Liver (tissue), 9 donors: ENCODE data around the gene IFT20. TPM values are rescaled to one million over a fixed set of nuclear protein-coding genes. Genes with fewer than 3 reads are reported as not detected.

Source experiments
- DNase-seq: peaks from one replicate; pipeline ENCODE4 v3.0.0-alpha.2; 2017; ENCODE audit warnings: low spot score
- H3K27ac ChIP-seq, 2 donors: one replicate each; pipeline ENCODE4 v1.7.0; 2013; ENCODE audit warnings: inconsistent platforms in 2 of 2, low read length in 2 of 2, control low read depth in 1 of 2, low read depth in 1 of 2, mild to moderate bottlenecking in 1 of 2
- H3K27me3 ChIP-seq, 4 donors: one replicate each; pipeline versions ENCODE4 v1.6.1 to v1.7.0; 2013; ENCODE audit warnings: low read length in 3 of 4, inconsistent platforms in 1 of 4, mild to moderate bottlenecking in 1 of 4, moderate library complexity in 1 of 4; ENCODE audit not compliant: control insufficient read depth in 4 of 4, insufficient read depth in 4 of 4
- H3K36me3 ChIP-seq, 4 donors: one replicate each; pipeline versions ENCODE4 v1.6.1 to v1.7.0; 2013; ENCODE audit warnings: low read length in 3 of 4, mild to moderate bottlenecking in 3 of 4, low read depth in 1 of 4, moderate library complexity in 1 of 4; ENCODE audit not compliant: control insufficient read depth in 4 of 4, insufficient read depth in 3 of 4
- H3K4me1 ChIP-seq, 4 donors: one replicate each; pipeline versions ENCODE4 v1.6.1 to v1.7.0; 2013; ENCODE audit warnings: low read length in 3 of 4, mild to moderate bottlenecking in 3 of 4, moderate library complexity in 1 of 4; ENCODE audit not compliant: control insufficient read depth in 4 of 4, insufficient read depth in 4 of 4
- H3K4me3 ChIP-seq, 3 donors: one replicate each; pipeline versions ENCODE4 v1.6.1 to v1.7.0; 2013; ENCODE audit warnings: low read length in 3 of 3, control low read depth in 1 of 3, low read depth in 1 of 3, mild to moderate bottlenecking in 1 of 3
- H3K9ac ChIP-seq, 2 donors: one replicate each; pipeline ENCODE4 v1.7.0; 2013; ENCODE audit warnings: low read length in 2 of 2, mild to moderate bottlenecking in 2 of 2, moderate library complexity in 2 of 2, control low read depth in 1 of 2, low read depth in 1 of 2
- H3K9me3 ChIP-seq, 4 donors: one replicate each; pipeline versions ENCODE4 v1.6.1 to v1.7.0; 2013; ENCODE audit warnings: low read length in 3 of 4; ENCODE audit not compliant: control insufficient read depth in 4 of 4
- EGR1 ChIP-seq, 2 donors: IDR thresholded peaks; 2 replicates each; pipeline ENCODE4 v1.6.1; 2016 to 2018; ENCODE audit warnings: antibody characterized with exemption in 2 of 2, low read depth in 2 of 2
- GABPA ChIP-seq, 2 donors: IDR thresholded peaks in 1 of 2; conservative IDR thresholded peaks in 1 of 2; 2 replicates each; pipeline ENCODE4 v1.6.1; 2016; ENCODE audit warnings: antibody characterized with exemption in 2 of 2, mild to moderate bottlenecking in 1 of 2, moderate library complexity in 1 of 2
- HNF4A ChIP-seq, 2 donors: conservative IDR thresholded peaks; 2 replicates each; pipeline ENCODE4 v1.6.1; 2016; ENCODE audit warnings: antibody characterized with exemption in 2 of 2, mild to moderate bottlenecking in 2 of 2
- HNF4G ChIP-seq: IDR thresholded peaks from 2 replicates; pipeline ENCODE4 v1.6.1; 2016; ENCODE audit warnings: antibody characterized with exemption
- JUND ChIP-seq, 2 donors: IDR thresholded peaks; 2 replicates each; pipeline ENCODE4 v1.6.1; 2016; ENCODE audit warnings: antibody characterized with exemption in 2 of 2
- NR2F2 ChIP-seq: IDR thresholded peaks from 2 replicates; pipeline ENCODE4 v1.6.1; 2016; ENCODE audit warnings: antibody characterized with exemption
- RAD21 ChIP-seq, 2 donors: IDR thresholded peaks; 2 replicates each; pipeline ENCODE4 v1.6.1; 2016; ENCODE audit warnings: antibody characterized with exemption in 2 of 2, mild to moderate bottlenecking in 2 of 2
- RXRA ChIP-seq, 2 donors: IDR thresholded peaks; 2 replicates each; pipeline ENCODE4 v1.6.1; 2017 to 2018; ENCODE audit warnings: antibody characterized with exemption in 2 of 2, mild to moderate bottlenecking in 1 of 2
- TAF1 ChIP-seq: conservative IDR thresholded peaks from 2 replicates; pipeline ENCODE4 v1.6.1; 2016; ENCODE audit warnings: antibody characterized with exemption, mild to moderate bottlenecking
- YY1 ChIP-seq: IDR thresholded peaks from 2 replicates; pipeline ENCODE4 v1.6.1; 2016; ENCODE audit warnings: antibody characterized with exemption, mild to moderate bottlenecking
- WGBS: extraction: QIAGEN DNeasy Blood & Tissue Kit; methylation state at CpG from one replicate; pipeline ENCODE4 v1.1.7; 2013; 5-methylcytosine and 5-hydroxymethylcytosine counted together
- polyA plus RNA-seq, 2 donors: library from polyadenylated mRNA; stranded (reverse) in 1 of 2; unstranded in 1 of 2; fragments of 200-250 nt in 1 of 2; fragments of >200 nt in 1 of 2; fragmentation: Nextera tagmentation in 1 of 2; extraction: Ambion mirVana in 1 of 2; gene quantifications; one replicate each; pipeline versions ENCODE4 v1.2.1 to v1.2.3, GENCODE V29; 2013 to 2015
- total RNA-seq, 2 donors: library from RNA; depleted of rRNA; stranded (reverse); fragments of >200 nt; gene quantifications; one replicate each; pipeline ENCODE4 v1.2.3, GENCODE V29; 2014
- TF ChIP-seq, protein P1 (sequence below): fragments of 150-350 bp; IDR thresholded peaks from 2 replicates; pipeline ENCODE4 v1.5.1; 2017; ENCODE audit warnings: improper control_type of control experiment, low read depth, low read length; ENCODE audit not compliant: missing input control
- TF ChIP-seq, protein P2 (sequence below): IDR thresholded peaks from 2 replicates; pipeline ENCODE4 v1.6.1; 2016; ENCODE audit warnings: antibody characterized with exemption
- TF ChIP-seq, protein P3 (sequence below): IDR thresholded peaks from 2 replicates; pipeline ENCODE4 v1.6.1; 2016; ENCODE audit warnings: antibody characterized with exemption
- TF ChIP-seq, protein P4 (sequence below): IDR thresholded peaks from 2 replicates; pipeline ENCODE4 v1.6.1; 2016; ENCODE audit warnings: antibody characterized with exemption, mild to moderate bottlenecking
- TF ChIP-seq, protein P5 (sequence below): IDR thresholded peaks from 2 replicates; pipeline ENCODE4 v1.6.1; 2016; ENCODE audit warnings: antibody characterized with exemption
- donor health status: healthy.
- donor health status: healthy.
- donor health status: healthy.
- donor health status: healthy.
- donor health status: healthy.

IFT20 gene
- total and polyA plus RNA-seq, 4 donors: 15.5 to 37.1 (median 24.7) TPM

- no peaks in the 10 kb centered on the region for H3K27me3 ChIP-seq
- TF ChIP-seq YY1: peak; percentile 98
- TF ChIP-seq HNF4G: no peak
- TF ChIP-seq, protein P1, sequence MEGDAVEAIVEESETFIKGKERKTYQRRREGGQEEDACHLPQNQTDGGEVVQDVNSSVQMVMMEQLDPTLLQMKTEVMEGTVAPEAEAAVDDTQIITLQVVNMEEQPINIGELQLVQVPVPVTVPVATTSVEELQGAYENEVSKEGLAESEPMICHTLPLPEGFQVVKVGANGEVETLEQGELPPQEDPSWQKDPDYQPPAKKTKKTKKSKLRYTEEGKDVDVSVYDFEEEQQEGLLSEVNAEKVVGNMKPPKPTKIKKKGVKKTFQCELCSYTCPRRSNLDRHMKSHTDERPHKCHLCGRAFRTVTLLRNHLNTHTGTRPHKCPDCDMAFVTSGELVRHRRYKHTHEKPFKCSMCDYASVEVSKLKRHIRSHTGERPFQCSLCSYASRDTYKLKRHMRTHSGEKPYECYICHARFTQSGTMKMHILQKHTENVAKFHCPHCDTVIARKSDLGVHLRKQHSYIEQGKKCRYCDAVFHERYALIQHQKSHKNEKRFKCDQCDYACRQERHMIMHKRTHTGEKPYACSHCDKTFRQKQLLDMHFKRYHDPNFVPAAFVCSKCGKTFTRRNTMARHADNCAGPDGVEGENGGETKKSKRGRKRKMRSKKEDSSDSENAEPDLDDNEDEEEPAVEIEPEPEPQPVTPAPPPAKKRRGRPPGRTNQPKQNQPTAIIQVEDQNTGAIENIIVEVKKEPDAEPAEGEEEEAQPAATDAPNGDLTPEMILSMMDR: no peak
- peak; percentile 20 to 34 for TF ChIP-seq HNF4A (conservative IDR thresholded peaks at IDR 0.05)
- TF ChIP-seq TAF1: no peak
- TF ChIP-seq RXRA (IDR thresholded peaks at IDR 0.05): no peak
- TF ChIP-seq, protein P2, sequence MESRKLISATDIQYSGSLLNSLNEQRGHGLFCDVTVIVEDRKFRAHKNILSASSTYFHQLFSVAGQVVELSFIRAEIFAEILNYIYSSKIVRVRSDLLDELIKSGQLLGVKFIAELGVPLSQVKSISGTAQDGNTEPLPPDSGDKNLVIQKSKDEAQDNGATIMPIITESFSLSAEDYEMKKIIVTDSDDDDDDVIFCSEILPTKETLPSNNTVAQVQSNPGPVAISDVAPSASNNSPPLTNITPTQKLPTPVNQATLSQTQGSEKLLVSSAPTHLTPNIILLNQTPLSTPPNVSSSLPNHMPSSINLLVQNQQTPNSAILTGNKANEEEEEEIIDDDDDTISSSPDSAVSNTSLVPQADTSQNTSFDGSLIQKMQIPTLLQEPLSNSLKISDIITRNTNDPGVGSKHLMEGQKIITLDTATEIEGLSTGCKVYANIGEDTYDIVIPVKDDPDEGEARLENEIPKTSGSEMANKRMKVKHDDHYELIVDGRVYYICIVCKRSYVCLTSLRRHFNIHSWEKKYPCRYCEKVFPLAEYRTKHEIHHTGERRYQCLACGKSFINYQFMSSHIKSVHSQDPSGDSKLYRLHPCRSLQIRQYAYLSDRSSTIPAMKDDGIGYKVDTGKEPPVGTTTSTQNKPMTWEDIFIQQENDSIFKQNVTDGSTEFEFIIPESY: peak; percentile 63
- TF ChIP-seq JUND (IDR thresholded peaks at IDR 0.05): no peak
- TF ChIP-seq RAD21 (IDR thresholded peaks at IDR 0.05): peak; percentile 33 to 43
- peak; percentile 92 to 98 for TF ChIP-seq GABPA (IDR thresholded peaks at IDR 0.05 in 1 of 2, conservative IDR thresholded peaks at IDR 0.05 in 1 of 2)
- TF ChIP-seq, protein P3, sequence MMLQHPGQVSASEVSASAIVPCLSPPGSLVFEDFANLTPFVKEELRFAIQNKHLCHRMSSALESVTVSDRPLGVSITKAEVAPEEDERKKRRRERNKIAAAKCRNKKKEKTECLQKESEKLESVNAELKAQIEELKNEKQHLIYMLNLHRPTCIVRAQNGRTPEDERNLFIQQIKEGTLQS: no peak
- no peak for TF ChIP-seq NR2F2
- peak in 1 of 2 donors; percentile 84 for TF ChIP-seq EGR1 (IDR thresholded peaks at IDR 0.05; ENCODE audit: low read depth in 2 of 2)
- TF ChIP-seq, protein P4, sequence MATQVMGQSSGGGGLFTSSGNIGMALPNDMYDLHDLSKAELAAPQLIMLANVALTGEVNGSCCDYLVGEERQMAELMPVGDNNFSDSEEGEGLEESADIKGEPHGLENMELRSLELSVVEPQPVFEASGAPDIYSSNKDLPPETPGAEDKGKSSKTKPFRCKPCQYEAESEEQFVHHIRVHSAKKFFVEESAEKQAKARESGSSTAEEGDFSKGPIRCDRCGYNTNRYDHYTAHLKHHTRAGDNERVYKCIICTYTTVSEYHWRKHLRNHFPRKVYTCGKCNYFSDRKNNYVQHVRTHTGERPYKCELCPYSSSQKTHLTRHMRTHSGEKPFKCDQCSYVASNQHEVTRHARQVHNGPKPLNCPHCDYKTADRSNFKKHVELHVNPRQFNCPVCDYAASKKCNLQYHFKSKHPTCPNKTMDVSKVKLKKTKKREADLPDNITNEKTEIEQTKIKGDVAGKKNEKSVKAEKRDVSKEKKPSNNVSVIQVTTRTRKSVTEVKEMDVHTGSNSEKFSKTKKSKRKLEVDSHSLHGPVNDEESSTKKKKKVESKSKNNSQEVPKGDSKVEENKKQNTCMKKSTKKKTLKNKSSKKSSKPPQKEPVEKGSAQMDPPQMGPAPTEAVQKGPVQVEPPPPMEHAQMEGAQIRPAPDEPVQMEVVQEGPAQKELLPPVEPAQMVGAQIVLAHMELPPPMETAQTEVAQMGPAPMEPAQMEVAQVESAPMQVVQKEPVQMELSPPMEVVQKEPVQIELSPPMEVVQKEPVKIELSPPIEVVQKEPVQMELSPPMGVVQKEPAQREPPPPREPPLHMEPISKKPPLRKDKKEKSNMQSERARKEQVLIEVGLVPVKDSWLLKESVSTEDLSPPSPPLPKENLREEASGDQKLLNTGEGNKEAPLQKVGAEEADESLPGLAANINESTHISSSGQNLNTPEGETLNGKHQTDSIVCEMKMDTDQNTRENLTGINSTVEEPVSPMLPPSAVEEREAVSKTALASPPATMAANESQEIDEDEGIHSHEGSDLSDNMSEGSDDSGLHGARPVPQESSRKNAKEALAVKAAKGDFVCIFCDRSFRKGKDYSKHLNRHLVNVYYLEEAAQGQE: peak; percentile 69
- TF ChIP-seq, protein P5, sequence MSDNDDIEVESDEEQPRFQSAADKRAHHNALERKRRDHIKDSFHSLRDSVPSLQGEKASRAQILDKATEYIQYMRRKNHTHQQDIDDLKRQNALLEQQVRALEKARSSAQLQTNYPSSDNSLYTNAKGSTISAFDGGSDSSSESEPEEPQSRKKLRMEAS: peak; percentile 2
- peaks cover 12 to 48% (median 42%) of the 10 kb centered on the region in 4 donors for H3K36me3 ChIP-seq
- peak within 1 kb of the TSS; percentile 77 to 97 (median 82) for H3K4me3 ChIP-seq
- WGBS: under 1% methylated on average over 80 of the region's 80 CpGs
- peak within 1 kb of the TSS; percentile 78 to 80 for H3K27ac ChIP-seq
- peak within 1 kb of the TSS; percentile 60 to 94 for H3K9ac ChIP-seq
- peaks cover 4 to 32% (median 24%) of the 10 kb centered on the region in 4 donors for H3K4me1 ChIP-seq
- no peaks in the 10 kb centered on the region for H3K9me3 ChIP-seq
- DNase-seq: peak; percentile 95
Observed at GRCh38 chr17:28357061-28357900, 22.0 kb upstream of the IFT20 start, which contains the start of gene POLDIP2. TSS of gene POLDIP2 (minus strand) at chr17:28357527. CDS start at chr17:28357448, 79 bp downstream.
